PC-3 (cell line): ENCODE data around the gene GRIK5. TPM values are rescaled to one million over a fixed set of nuclear protein-coding genes. Genes with fewer than 3 reads are reported as not detected.

Experiments used
- ATAC-seq: fragments of 200-7000 bp; cut with Tn5 transposase; 2 replicates; pipeline ENCODE4 v1.9.1; 2020; ENCODE audit warnings: mild to moderate bottlenecking, moderate library complexity
- BruUV-seq: library from RNA; stranded (reverse); fragments of 400-500 nt; replicated peaks from 2 replicates; lab custom pipeline; 2021; lab: Mats Ljungman, UMichigan
- CTCF ChIA-PET: fragments of 300-600 bp; sonication (Branson Sonifier 250); formaldehyde crosslinking; loops from one replicate; lab custom pipeline; 2022; ENCODE audit warnings: antibody characterized with exemption; lab: Charles Lee
- POLR2A ChIA-PET: fragments of 300-600 bp; sonication (Branson Sonifier 250); formaldehyde crosslinking; loops from one replicate; lab custom pipeline; 2022; ENCODE audit warnings: antibody characterized with exemption; ENCODE audit not compliant: unreplicated experiment; lab: Charles Lee
- DNase-seq: peaks from one replicate; pipeline ENCODE4 v3.0.0-alpha.2; 2015
- H2AFZ ChIP-seq: fragments of 300-600 bp; sonication (generic); 2 replicates; pipeline ENCODE4 v1.6.0; 2016; ENCODE audit warnings: antibody characterized with exemption, low read length
- H3F3A ChIP-seq: fragments of 300-600 bp; sonication (generic); one replicate; pipeline ENCODE4 v1.6.0; 2017; ENCODE audit warnings: antibody characterized with exemption, low read length, control low read depth, mild to moderate bottlenecking; ENCODE audit not compliant: unreplicated experiment
- H3K27ac ChIP-seq: fragments of 300-600 bp; sonication (generic); 2 replicates; pipeline ENCODE4 v1.5.1; 2016; ENCODE audit warnings: mild to moderate bottlenecking, low read length
- H3K27me3 ChIP-seq: fragments of 300-600 bp; sonication (generic); 2 replicates; pipeline ENCODE4 v1.6.1; 2016; ENCODE audit warnings: low read length, mixed read lengths
- H3K36me3 ChIP-seq: fragments of 300-600 bp; sonication (generic); 2 replicates; pipeline ENCODE4 v1.6.1; 2016; ENCODE audit warnings: low read depth, mixed run types, low read length, mixed read lengths
- H3K4me1 ChIP-seq: fragments of 300-600 bp; sonication (generic); 2 replicates; pipeline ENCODE4 v1.5.1; 2016; ENCODE audit warnings: low read length; ENCODE audit not compliant: insufficient read depth
- H3K4me2 ChIP-seq: fragments of 300-600 bp; sonication (generic); 2 replicates; pipeline ENCODE4 v1.6.0; 2016; ENCODE audit warnings: low read length
- H3K4me3 ChIP-seq: fragments of 300-600 bp; sonication (generic); 2 replicates; pipeline ENCODE4 v1.5.1; 2016; ENCODE audit warnings: mild to moderate bottlenecking, low read length, mixed read lengths
- H3K79me2 ChIP-seq: fragments of 300-600 bp; sonication (generic); 2 replicates; pipeline ENCODE4 v1.6.1; 2017; ENCODE audit warnings: low read length, mixed read lengths
- H3K9ac ChIP-seq: fragments of 300-600 bp; sonication (generic); 2 replicates; pipeline ENCODE4 v1.6.0; 2016; ENCODE audit warnings: mild to moderate bottlenecking, low read length
- H3K9me2 ChIP-seq: fragments of 300-600 bp; sonication (generic); replicated peaks from 2 replicates; pipeline ENCODE4 v1.6.1; 2016; ENCODE audit warnings: mixed run types, low read length, mixed read lengths
- H3K9me3 ChIP-seq: fragments of 300-600 bp; sonication (generic); 2 replicates; pipeline ENCODE4 v1.6.1; 2016; ENCODE audit warnings: low read length, mixed read lengths
- H4K20me1 ChIP-seq: fragments of 300-600 bp; sonication (generic); 2 replicates; pipeline ENCODE4 v1.6.1; 2016; ENCODE audit warnings: low read length, mixed read lengths
- EZH2 ChIP-seq: fragments of 300-600 bp; sonication (generic); IDR thresholded peaks from one replicate; pipeline ENCODE4 v1.6.1; 2017; ENCODE audit warnings: antibody characterized with exemption, mild to moderate bottlenecking, low read length; ENCODE audit not compliant: unreplicated experiment
- EZH2phosphoT487 ChIP-seq: fragments of 300-600 bp; sonication (generic); IDR thresholded peaks from 2 replicates; pipeline ENCODE4 v1.6.1; 2018; ENCODE audit warnings: mild to moderate bottlenecking, antibody characterized with exemption, low read length, borderline replicate concordance
- intact Hi-C: fragments of 100-400 bp; cut with micrococcal nuclease; formaldehyde crosslinking; loops from 2 replicates; pipeline ENCODE4 v1.9.0; 2023
- total RNA-seq: library from RNA; depleted of rRNA; stranded (reverse); fragments of >200 nt; gene quantifications from 2 replicates; pipeline ENCODE4 v1.2.3, GENCODE V29; 2014
- TF ChIP-seq, protein P1 (sequence below): fragments of 300-600 bp; sonication (generic); conservative IDR thresholded peaks from 2 replicates; pipeline ENCODE4 v1.5.1; 2017; ENCODE audit warnings: antibody characterized with exemption, low read depth, mild to moderate bottlenecking, low read length

Gene GRIK5
- total RNA-seq, 1 experiment from 2014 or later, result not detected

DNA sequence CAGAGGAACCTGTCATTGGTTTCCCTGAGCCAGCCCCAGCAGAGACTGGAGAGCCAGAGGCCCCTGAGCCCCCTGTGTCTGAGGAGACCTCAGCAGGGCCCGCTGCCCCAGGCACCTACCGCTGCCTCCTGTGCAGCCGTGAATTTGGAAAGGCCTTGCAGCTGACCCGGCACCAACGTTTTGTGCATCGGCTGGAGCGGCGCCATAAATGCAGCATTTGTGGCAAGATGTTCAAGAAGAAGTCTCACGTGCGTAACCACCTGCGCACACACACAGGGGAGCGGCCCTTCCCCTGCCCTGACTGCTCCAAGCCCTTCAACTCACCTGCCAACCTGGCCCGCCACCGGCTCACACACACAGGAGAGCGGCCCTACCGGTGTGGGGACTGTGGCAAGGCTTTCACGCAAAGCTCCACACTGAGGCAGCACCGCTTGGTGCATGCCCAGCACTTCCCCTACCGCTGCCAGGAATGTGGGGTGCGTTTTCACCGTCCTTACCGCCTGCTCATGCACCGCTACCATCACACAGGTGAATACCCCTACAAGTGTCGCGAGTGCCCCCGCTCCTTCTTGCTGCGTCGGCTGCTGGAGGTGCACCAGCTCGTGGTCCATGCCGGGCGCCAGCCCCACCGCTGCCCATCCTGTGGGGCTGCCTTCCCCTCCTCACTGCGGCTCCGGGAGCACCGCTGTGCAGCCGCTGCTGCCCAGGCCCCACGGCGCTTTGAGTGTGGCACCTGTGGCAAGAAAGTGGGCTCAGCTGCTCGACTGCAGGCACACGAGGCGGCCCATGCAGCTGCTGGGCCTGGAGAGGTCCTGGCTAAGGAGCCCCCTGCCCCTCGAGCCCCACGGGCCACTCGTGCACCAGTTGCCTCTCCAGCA, 10.1 kb upstream of the GRIK5 start:
- Histone ChIP-seq H3K4me1 (peaks cover 21% of the 10 kb centered on the region), H3K9ac (no peak overlapping the region), H3F3A (no peaks in the 10 kb centered on the region), H3K4me3 (no peak overlapping the region), H3K36me3 (peaks cover 16% of the 10 kb centered on the region; the same call in 1 of the 2 replicates), H3K27ac (no peak overlapping the region), H4K20me1 (peaks cover 32% of the 10 kb centered on the region), H3K9me2 (no peaks in the 10 kb centered on the region), H3K9me3 (no peaks in the 10 kb centered on the region), H2AFZ (no peak overlapping the region), H3K4me2 (no peak overlapping the region), H3K27me3 (no peaks in the 10 kb centered on the region), H3K79me2 (peaks cover 55% of the 10 kb centered on the region)
- TF ChIP-seq EZH2phosphoT487 (no peak), EZH2 (no peak)
- TF ChIP-seq, protein P1, sequence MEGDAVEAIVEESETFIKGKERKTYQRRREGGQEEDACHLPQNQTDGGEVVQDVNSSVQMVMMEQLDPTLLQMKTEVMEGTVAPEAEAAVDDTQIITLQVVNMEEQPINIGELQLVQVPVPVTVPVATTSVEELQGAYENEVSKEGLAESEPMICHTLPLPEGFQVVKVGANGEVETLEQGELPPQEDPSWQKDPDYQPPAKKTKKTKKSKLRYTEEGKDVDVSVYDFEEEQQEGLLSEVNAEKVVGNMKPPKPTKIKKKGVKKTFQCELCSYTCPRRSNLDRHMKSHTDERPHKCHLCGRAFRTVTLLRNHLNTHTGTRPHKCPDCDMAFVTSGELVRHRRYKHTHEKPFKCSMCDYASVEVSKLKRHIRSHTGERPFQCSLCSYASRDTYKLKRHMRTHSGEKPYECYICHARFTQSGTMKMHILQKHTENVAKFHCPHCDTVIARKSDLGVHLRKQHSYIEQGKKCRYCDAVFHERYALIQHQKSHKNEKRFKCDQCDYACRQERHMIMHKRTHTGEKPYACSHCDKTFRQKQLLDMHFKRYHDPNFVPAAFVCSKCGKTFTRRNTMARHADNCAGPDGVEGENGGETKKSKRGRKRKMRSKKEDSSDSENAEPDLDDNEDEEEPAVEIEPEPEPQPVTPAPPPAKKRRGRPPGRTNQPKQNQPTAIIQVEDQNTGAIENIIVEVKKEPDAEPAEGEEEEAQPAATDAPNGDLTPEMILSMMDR, result no peak
- no peak for ATAC-seq
- no TSS peak for BruUV-seq
- ChIA-PET CTCF (no interaction called here), POLR2A (no interaction called here)
- intact Hi-C loops, result no loop called here
- no peak for DNase-seq

DNA sequence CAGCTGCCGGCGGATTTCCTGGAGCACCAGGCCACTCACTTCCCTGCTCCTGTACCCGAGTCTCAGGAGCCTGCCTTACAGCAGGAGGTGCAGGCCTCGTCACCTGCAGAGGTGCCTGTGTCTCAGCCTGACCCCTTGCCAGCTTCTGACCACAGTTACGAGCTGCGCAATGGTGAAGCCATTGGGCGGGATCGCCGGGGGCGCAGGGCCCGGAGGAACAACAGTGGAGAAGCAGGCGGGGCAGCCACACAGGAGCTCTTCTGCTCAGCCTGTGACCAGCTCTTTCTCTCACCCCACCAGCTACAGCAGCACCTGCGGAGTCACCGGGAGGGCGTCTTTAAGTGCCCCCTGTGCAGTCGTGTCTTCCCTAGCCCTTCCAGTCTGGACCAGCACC, 9.3 kb upstream of the GRIK5 start:
- ChIA-PET CTCF (no interaction called here), POLR2A (no interaction called here)
- Histone ChIP-seq H2AFZ (no peak overlapping the region), H3K36me3 (peaks cover 16% of the 10 kb centered on the region; the same call in 1 of the 2 replicates), H4K20me1 (peaks cover 32% of the 10 kb centered on the region), H3F3A (no peaks in the 10 kb centered on the region), H3K4me2 (no peak overlapping the region), H3K4me1 (peaks cover 24% of the 10 kb centered on the region), H3K9me3 (no peaks in the 10 kb centered on the region), H3K4me3 (no peak overlapping the region), H3K9me2 (no peaks in the 10 kb centered on the region), H3K27me3 (no peaks in the 10 kb centered on the region), H3K27ac (no peak overlapping the region), H3K79me2 (peaks cover 55% of the 10 kb centered on the region), H3K9ac (no peak overlapping the region)
- TF ChIP-seq EZH2, result no peak
- TF ChIP-seq EZH2phosphoT487, result no peak
- TF ChIP-seq, protein P1, result no peak
- BruUV-seq, result no TSS peak
- no peak for DNase-seq
- ATAC-seq, result no peak
- intact Hi-C loops, result no loop called here
